ENCODE data around the gene ERG28. TPM values are rescaled to one million over a fixed set of nuclear protein-coding genes. Genes with fewer than 3 reads are reported as not detected.
"Not testable (repeated sequence)": the region's sequence is repeated elsewhere in the genome, so short reads cannot be mapped to it uniquely, and the experiment has no call there.

Gene ERG28
- total and polyA plus RNA-seq, 2 donors (not counting 1 experiment from before 2014, with no cell fraction given): 13.5 to 43.9 TPM

GRCh38 chr14:75604979-75605851 lies 55.5 kb downstream of the ERG28 start:
- no peaks in the 10 kb centered on the region for H3K4me1 ChIP-seq (ENCODE audit: control insufficient read depth, extremely low read depth, insufficient read depth, low read length)
- no peak overlapping the region for H3K27ac ChIP-seq (ENCODE audit: insufficient read depth, low read length)
- no peaks in the 10 kb centered on the region for H4K20me1 ChIP-seq (ENCODE audit: control insufficient read depth, extremely low read depth, insufficient read depth, low read length)
- H3K79me2 ChIP-seq (ENCODE audit: control insufficient read depth, insufficient read depth, low read length): no peaks in the 10 kb centered on the region
- H3K9me3 ChIP-seq (ENCODE audit: control insufficient read depth, insufficient read depth, low read depth, low read length): no peaks in the 10 kb centered on the region
- H3K9ac ChIP-seq (ENCODE audit: insufficient read depth, low read length): no peak overlapping the region
- H3K4me3 ChIP-seq (replicated peaks in 1 of 4; ENCODE audit: control extremely low read depth in 1 of 4, insufficient read depth in 1 of 4, low read depth in 3 of 4, low read length in 4 of 4): no peak overlapping the region
- peak; percentile 7 to 15 for DNase-seq (ENCODE audit: low read depth in 2 of 2)
- H3K4me2 ChIP-seq (ENCODE audit: extremely low read depth, insufficient read depth, low read length): no peak overlapping the region
- H3K27me3 ChIP-seq (ENCODE audit: control insufficient read depth, insufficient read depth, low read length): no peaks in the 10 kb centered on the region
- no peaks in the 10 kb centered on the region for H3K36me3 ChIP-seq (ENCODE audit: control insufficient read depth, insufficient read depth, low read length)
- no peak for TF ChIP-seq CTCF (conservative IDR thresholded peaks at IDR 0.05 in 1 of 2, IDR thresholded peaks at IDR 0.05 in 1 of 2; ENCODE audit: low read depth in 1 of 2, low read length in 2 of 2)
- TF ChIP-seq EZH2 (IDR thresholded peaks at IDR 0.05; ENCODE audit: low read length, missing control alignments): no peak
- no peak overlapping the region for H2AFZ ChIP-seq (ENCODE audit: low read length)

- H2AFZ ChIP-seq (ENCODE audit: low read length): no peak overlapping the region
- H3K4me2 ChIP-seq (ENCODE audit: extremely low read depth, insufficient read depth, low read length): no peak overlapping the region
- H3K79me2 ChIP-seq (ENCODE audit: control insufficient read depth, insufficient read depth, low read length): no peaks in the 10 kb centered on the region
- no peak overlapping the region for H3K9ac ChIP-seq (ENCODE audit: insufficient read depth, low read length)
- H3K27me3 ChIP-seq (ENCODE audit: control insufficient read depth, insufficient read depth, low read length): no peaks in the 10 kb centered on the region
- H3K36me3 ChIP-seq (ENCODE audit: control insufficient read depth, insufficient read depth, low read length): no peaks in the 10 kb centered on the region
- H3K9me3 ChIP-seq (ENCODE audit: control insufficient read depth, insufficient read depth, low read depth, low read length): no peaks in the 10 kb centered on the region
- no peak for DNase-seq (ENCODE audit: low read depth in 2 of 2)
- no peaks in the 10 kb centered on the region for H4K20me1 ChIP-seq (ENCODE audit: control insufficient read depth, extremely low read depth, insufficient read depth, low read length)
- no peak overlapping the region for H3K4me3 ChIP-seq (replicated peaks in 1 of 4; ENCODE audit: control extremely low read depth in 1 of 4, insufficient read depth in 1 of 4, low read depth in 3 of 4, low read length in 4 of 4)
- no peak overlapping the region for H3K27ac ChIP-seq (ENCODE audit: insufficient read depth, low read length)
- TF ChIP-seq EZH2 (IDR thresholded peaks at IDR 0.05; ENCODE audit: low read length, missing control alignments): no peak
- TF ChIP-seq CTCF (conservative IDR thresholded peaks at IDR 0.05 in 1 of 2, IDR thresholded peaks at IDR 0.05 in 1 of 2; ENCODE audit: low read depth in 1 of 2, low read length in 2 of 2): no peak
- no peaks in the 10 kb centered on the region for H3K4me1 ChIP-seq (ENCODE audit: control insufficient read depth, extremely low read depth, insufficient read depth, low read length)
Observed at GRCh38 chr14:75602503-75602902, 58.2 kb downstream of the ERG28 start.

GRCh38 chr14:75601061-75601460 lies 59.6 kb downstream of the ERG28 start:
- not testable (repeated sequence) for H3K4me1 ChIP-seq (ENCODE audit: control insufficient read depth, extremely low read depth, insufficient read depth, low read length); H3K4me2 ChIP-seq (ENCODE audit: extremely low read depth, insufficient read depth, low read length); H3K4me3 ChIP-seq (replicated peaks in 1 of 4; ENCODE audit: control extremely low read depth in 1 of 4, insufficient read depth in 1 of 4, low read depth in 3 of 4, low read length in 4 of 4); H4K20me1 ChIP-seq (ENCODE audit: control insufficient read depth, extremely low read depth, insufficient read depth, low read length); H3K36me3 ChIP-seq (ENCODE audit: control insufficient read depth, insufficient read depth, low read length); H3K9me3 ChIP-seq (ENCODE audit: control insufficient read depth, insufficient read depth, low read depth, low read length); H3K27ac ChIP-seq (ENCODE audit: insufficient read depth, low read length); H3K9ac ChIP-seq (ENCODE audit: insufficient read depth, low read length); H3K27me3 ChIP-seq (ENCODE audit: control insufficient read depth, insufficient read depth, low read length); H2AFZ ChIP-seq (ENCODE audit: low read length); DNase-seq (ENCODE audit: low read depth in 2 of 2); H3K79me2 ChIP-seq (ENCODE audit: control insufficient read depth, insufficient read depth, low read length)

GRCh38 chr14:75600100-75600499 lies 60.6 kb downstream of the ERG28 start:
- H2AFZ ChIP-seq (ENCODE audit: low read length); H4K20me1 ChIP-seq (ENCODE audit: control insufficient read depth, extremely low read depth, insufficient read depth, low read length); H3K4me2 ChIP-seq (ENCODE audit: extremely low read depth, insufficient read depth, low read length); H3K4me1 ChIP-seq (ENCODE audit: control insufficient read depth, extremely low read depth, insufficient read depth, low read length); H3K36me3 ChIP-seq (ENCODE audit: control insufficient read depth, insufficient read depth, low read length); DNase-seq (ENCODE audit: low read depth in 2 of 2); H3K9me3 ChIP-seq (ENCODE audit: control insufficient read depth, insufficient read depth, low read depth, low read length); H3K27me3 ChIP-seq (ENCODE audit: control insufficient read depth, insufficient read depth, low read length); H3K79me2 ChIP-seq (ENCODE audit: control insufficient read depth, insufficient read depth, low read length); H3K9ac ChIP-seq (ENCODE audit: insufficient read depth, low read length); H3K4me3 ChIP-seq (replicated peaks in 1 of 4; ENCODE audit: control extremely low read depth in 1 of 4, insufficient read depth in 1 of 4, low read depth in 3 of 4, low read length in 4 of 4); H3K27ac ChIP-seq (ENCODE audit: insufficient read depth, low read length): not testable (repeated sequence)

Measured in fibroblast of lung (primary cell).